SKM-1 (cell line): ENCODE results near the gene GZMA.
"Not testable (repeated sequence)": the region's sequence is repeated elsewhere in the genome, so short reads cannot be mapped to it uniquely, and the experiment has no call there.

Experiments
- DNase-seq: peaks from one replicate; lab custom pipeline; 2025; ENCODE audit not compliant: unreplicated experiment; lab: John Stamatoyannopoulos, UW

The GZMA gene

DNA sequence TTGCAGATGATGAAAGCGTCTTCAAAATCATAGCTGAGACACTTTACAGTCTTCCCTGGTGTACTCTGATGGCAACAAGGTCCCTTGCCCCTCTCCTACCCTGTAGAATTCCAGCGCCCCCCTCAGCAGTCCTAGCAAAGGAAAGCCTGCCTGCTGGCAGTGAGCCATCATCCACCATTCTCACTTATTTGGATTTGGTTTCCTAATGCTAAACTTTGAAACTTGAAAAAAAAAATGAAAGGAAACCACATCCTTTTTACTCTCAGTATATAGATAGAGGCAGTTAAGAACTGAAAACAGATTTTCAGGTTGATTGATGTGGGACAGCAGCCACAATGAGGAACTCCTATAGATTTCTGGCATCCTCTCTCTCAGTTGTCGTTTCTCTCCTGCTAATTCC is at the start of gene GZMA:
Gene GZMA (plus strand): TSS at position 299 of the 400 bp plus-strand sequence. CDS start 37 bp downstream, at position 336.
- DNase-seq: no peak

DNA sequence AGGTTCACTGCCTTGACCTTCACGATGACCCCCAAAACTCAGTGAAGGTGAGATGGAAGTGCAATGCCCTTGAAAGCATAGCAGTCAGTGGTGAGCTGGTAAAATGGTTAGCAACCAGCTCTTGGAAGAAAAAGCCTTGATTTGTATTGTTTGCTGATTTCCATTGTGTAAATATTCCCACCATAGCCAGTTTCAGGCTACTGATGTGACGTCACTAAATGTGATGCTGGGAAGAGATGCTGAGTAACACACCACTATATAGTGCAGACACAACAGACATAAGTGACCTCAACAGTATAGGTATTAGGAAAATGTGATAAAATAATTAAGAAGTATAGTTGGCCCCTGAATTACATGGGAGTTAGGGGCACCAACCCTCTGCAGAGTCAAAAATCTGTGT is 47.3 kb upstream of the GZMA start:
- DNase-seq: no peak

GRCh38 chr5:55062039-55062779 is 40.2 kb upstream of the GZMA start:
- DNase-seq: no peak

DNA sequence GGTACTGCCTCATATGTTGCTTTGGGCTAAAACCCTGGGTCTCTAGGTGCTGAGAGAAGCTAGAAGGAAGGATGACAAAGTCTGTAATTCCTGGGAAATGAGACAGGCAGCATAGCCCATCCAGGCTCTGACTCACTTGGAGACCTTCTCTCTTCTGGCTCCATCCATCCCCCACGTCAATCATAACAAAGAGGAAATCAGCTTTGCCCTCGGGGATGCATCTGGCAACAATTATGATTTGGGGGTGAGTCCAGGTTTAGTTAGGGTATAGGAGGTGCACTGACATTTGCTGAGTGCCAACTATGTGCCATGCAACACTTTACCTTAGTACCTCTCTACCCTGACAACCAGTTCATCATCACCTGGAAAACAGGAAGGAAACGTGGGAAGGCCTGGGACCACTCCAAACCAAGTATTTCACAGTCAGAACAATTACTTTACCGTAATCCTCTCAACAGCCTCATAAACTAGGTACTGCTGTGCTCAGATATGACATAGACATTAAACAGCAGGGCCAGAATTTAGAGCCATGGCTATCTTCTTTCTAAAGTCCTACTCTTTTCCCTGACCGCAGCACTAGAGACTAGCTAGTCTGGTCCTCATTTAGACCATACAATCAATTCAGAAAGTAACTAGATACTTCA is 39.1 kb upstream of the GZMA start:
- no peak for DNase-seq

DNA sequence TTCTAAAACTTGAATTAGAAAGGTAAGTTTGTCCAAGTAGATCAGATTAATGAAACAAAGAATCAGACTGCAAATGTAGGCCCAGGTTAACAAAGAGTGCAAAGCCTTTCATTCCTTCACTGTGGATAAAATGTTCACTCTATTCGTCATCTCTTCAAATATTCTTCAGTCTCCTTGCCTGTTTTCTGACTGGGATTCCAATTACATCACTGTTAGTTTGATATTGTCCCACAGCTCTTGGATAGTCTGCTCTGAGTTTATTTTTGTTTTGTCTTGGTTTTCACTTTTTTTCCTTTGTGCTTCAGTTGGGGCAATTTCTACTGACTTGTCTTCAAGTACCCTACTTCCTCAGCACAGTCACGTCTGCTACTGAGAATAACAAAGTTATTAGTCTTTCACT is 38.5 kb upstream of the GZMA start:
- no peak for DNase-seq

DNA sequence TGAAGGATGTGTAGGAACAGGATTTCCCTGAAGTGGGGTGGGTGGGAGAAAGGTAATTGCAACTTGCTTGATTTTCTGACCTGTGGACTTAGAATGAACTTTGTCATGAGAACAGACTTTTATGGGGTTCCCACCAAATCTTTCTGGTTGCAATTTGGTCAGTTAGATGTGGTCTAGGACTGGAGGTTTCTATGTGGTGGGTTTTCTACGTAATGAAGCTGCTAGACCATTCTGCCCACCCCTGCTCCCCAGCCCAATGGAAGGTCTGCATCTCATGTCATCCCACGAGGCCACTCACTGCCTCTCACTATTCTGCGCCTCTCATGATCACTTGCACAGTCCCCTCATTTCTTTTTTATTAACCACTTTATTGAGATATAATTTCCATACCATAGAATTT is 37.9 kb upstream of the GZMA start:
- no peak for DNase-seq

DNA sequence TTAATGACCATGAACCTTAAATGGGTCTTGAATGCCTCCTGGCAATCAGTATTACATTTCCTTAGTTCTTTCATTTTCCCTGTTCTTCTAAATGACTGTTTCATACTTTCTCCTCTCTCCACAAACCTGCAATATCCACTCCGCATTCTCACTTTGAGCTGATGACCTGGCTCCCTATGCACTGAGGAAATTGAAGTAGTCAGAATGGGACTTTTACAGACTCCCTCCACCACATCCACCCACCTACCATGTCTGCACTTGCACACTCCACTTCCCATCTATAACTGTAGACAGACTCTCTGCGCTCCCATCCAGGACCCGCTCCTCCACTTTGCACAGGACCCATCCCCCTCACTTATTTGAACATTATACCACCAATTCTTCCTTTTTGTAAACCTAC is 36.2 kb upstream of the GZMA start:
- no peak for DNase-seq

DNA sequence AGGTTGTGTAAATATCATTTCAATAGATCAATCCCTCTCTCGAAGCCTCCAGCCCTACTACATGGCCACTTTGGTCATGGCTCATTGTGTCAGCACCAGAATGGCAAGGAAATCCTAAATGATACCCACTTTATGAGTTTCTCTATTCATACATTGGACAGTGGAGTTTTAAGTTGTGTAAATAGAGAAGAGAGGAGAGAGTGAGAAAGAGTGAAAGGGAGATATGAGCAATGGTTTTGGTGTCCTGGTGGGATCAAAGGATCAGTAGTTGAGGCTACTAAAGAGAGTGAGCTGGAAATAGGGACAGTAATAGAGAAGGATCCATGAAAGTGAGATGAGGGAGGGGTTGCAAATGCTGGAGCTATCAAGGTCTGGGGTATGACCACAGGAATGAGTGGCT is 31.5 kb upstream of the GZMA start:
- no peak for DNase-seq

GRCh38 chr5:55071413-55071812 is 31.0 kb upstream of the GZMA start:
- no peak for DNase-seq

GRCh38 chr5:55072666-55073065 is 29.8 kb upstream of the GZMA start:
- no peak for DNase-seq

GRCh38 chr5:55073211-55073610 is 29.2 kb upstream of the GZMA start:
- DNase-seq: no peak

DNA sequence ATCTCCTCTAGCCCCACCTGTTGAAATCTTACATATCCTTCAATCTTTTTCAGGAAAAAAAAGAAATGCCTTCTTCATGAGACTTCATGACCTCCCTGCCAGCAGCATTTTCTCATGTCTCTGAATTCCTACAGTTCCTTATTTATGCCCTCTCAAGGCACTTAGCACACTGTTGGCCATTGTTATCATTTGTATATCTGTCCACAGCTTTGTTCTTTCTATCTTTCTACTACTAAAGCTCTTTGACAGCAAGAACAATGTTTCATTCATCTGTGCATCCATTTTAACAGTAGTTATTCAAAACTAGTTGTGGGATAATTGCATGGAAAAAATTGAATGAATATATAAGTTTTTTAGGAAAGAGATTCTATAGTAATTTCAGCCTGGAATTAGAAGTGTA is 20.9 kb upstream of the GZMA start:
- DNase-seq: no peak

GRCh38 chr5:55089301-55089700 is 13.1 kb upstream of the GZMA start:
- not testable (repeated sequence) for DNase-seq

DNA sequence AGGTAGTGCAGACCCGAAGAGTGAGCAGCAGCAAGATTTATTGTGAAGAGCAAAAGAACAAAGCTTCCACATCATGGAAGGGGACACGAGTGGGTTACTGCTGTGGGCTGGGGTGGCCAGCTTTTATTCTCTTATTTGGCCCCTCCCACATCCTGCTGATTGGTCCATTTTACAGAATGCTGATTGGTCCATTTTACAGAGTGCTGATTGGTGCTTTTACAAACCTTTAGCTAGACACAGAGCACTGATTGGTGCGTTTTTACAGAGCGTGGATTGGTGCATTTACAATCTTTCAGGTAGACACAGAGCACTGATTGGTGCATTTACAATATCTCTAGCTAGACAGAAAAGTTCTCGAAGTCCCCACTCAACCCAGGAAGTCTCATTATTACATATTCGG is 11.4 kb upstream of the GZMA start:
- not testable (repeated sequence) for DNase-seq

- DNase-seq: no peak
Measured at GRCh38 chr5:55096182-55096581, 6.3 kb upstream of the GZMA start.

DNA sequence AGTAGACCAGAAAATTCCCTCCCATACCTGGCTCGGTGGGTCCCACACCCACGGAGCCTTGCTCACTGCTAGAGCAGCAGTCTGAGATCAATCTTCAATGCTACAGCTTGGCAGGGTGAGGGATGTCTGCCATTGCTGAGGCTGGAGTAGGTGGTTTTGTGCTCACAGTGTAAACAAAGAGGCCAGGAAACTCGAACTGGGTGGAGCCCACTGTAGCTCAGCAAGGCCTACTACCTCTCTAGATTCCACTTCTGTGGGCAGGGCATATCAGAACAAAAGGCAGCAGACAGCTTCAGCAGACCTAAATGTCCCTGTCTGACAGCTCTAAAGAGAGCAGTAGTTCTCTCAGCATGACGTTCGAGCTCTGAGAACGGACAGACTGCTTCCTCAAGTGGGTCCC is 5.6 kb upstream of the GZMA start:
- DNase-seq: no peak

- not testable (repeated sequence) for DNase-seq
Measured at GRCh38 chr5:55101148-55101547, 1.3 kb upstream of the GZMA start.

- no peak for DNase-seq
Measured at GRCh38 chr5:55101556-55102276, 730 bp upstream of the GZMA start.

GRCh38 chr5:55104036-55104772 is 1.8 kb downstream of the GZMA start:
- DNase-seq: no peak

GRCh38 chr5:55104946-55105701 is 2.7 kb downstream of the GZMA start:
- DNase-seq: no peak

DNA sequence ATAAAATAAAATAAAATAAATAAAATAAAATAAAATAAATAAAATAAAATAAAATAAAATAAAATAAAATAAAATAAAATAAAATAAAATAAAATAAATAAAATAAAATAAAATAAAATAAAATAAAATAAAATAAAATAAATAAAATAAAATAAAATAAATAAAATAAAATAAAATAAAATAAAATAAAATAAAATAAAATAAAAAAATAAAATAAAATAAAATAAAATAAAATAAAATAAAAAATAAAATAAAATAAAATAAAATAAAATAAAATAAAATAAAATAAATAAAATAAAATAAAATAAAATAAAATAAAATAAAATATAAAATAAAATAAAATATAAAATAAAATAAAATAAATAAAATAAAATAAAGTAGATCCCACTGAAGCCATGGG is 3.5 kb downstream of the GZMA start:
- not testable (repeated sequence) for DNase-seq
